GM13976 (cell line): ENCODE results near the gene ARMC3.

Experiments
- DNase-seq: peaks from one replicate; pipeline ENCODE4 v3.0.0; 2012; ENCODE audit warnings: low spot score
- CTCF ChIP-seq: IDR thresholded peaks from 2 replicates; pipeline ENCODE4 v1.5.1; 2012; ENCODE audit warnings: borderline replicate concordance, mild to moderate bottlenecking; ENCODE audit not compliant: insufficient read depth; ENCODE audit errors: extremely low read depth, missing control alignments, control extremely low read depth
- in situ Hi-C: fragments of 300-500 bp; cut with MboI; formaldehyde crosslinking; loops from one replicate; pipeline ENCODE4 v1.12.0; 2022; ENCODE audit warnings: low sequenced_read_pairs, mixed read lengths, inconsistent platforms; ENCODE audit not compliant: unreplicated experiment

Gene ARMC3

GRCh38 chr10:22998091-22998490 lies 70.2 kb downstream of the ARMC3 start:
- TF ChIP-seq CTCF, result no peak
- in situ Hi-C loops, result loop anchor here (10.0 kb wide), 1 partner anchor 993 kb away; the partner anchor contains the start of gene DNAJC1
- no peak for DNase-seq

- in situ Hi-C loops, result loop anchor here (10.0 kb wide), 1 partner anchor 995 kb away; the partner anchor contains the start of gene DNAJC1
These were observed 72.1 kb downstream of the ARMC3 start for GRCh38 chr10:22999942-23000341.

GRCh38 chr10:23001901-23002516 lies 74.2 kb downstream of the ARMC3 start:
- TF ChIP-seq CTCF, result no peak
- no peak for DNase-seq
- in situ Hi-C loops, result no loop called here

More at GRCh38 chr10:22999942-23000341, 72.1 kb downstream of the ARMC3 start:
- TF ChIP-seq CTCF, result no peak
- no peak for DNase-seq

- in situ Hi-C loops, result no loop called here
- TF ChIP-seq CTCF, result no peak
- DNase-seq, result no peak
These were observed 77.3 kb downstream of the ARMC3 start for GRCh38 chr10:23005150-23005549.

GRCh38 chr10:23013581-23014335 lies 85.9 kb downstream of the ARMC3 start:
- in situ Hi-C loops, result no loop called here

More at GRCh38 chr10:23013581-23014335, 85.9 kb downstream of the ARMC3 start:
- TF ChIP-seq CTCF, result no peak
- no peak for DNase-seq
